H1 (cell line): Measurements from ENCODE around the gene C2orf76. TPM values are rescaled to one million over a fixed set of nuclear protein-coding genes. Genes with fewer than 3 reads are reported as not detected.

Source experiments
- JUND ChIP-seq: IDR thresholded peaks from 2 replicates; pipeline ENCODE4 v1.6.1; 2011; ENCODE audit warnings: mild to moderate bottlenecking, improper control_type of control experiment, low read length
- SAP30 ChIP-seq: fragments of 300-600 bp; sonication (generic); IDR thresholded peaks from 2 replicates; pipeline ENCODE4 v1.7.1; 2012; ENCODE audit warnings: low read length, moderate library complexity, mild to moderate bottlenecking, inconsistent platforms; ENCODE audit not compliant: insufficient read depth, insufficient replicate concordance
- SRF ChIP-seq: IDR thresholded peaks from 2 replicates; pipeline ENCODE4 v1.6.1; 2011; ENCODE audit warnings: mild to moderate bottlenecking, low read depth, low read length, moderate library complexity
- TEAD4 ChIP-seq: IDR thresholded peaks from 2 replicates; pipeline ENCODE4 v1.6.1; 2012; ENCODE audit warnings: low read depth, low read length, inconsistent platforms, mixed read lengths
- polyA plus RNA-seq, 7 experiments: library from polyadenylated mRNA; depleted of rRNA in 3 of 7; stranded (reverse) in 5 of 7; unstranded in 2 of 7; fragments of >200 nt in 5 of 7; fragments of 200-250 nt in 2 of 7; gene quantifications; 1 replicate in 5 of 7; 2 replicates in 1 of 7; 4 replicates in 1 of 7; pipeline versions ENCODE4 v1.2.1 to v1.2.3, GENCODE V29; 2011 to 2013; ENCODE audit warnings: missing spikeins in 2 of 7, mixed read lengths in 2 of 7
- total RNA-seq: library from RNA; stranded (reverse); fragmentation: NEBNext Ultra II Directional; extraction: Animal tissue kit (Norgen Biotek cat#: 25700); gene quantifications from 2 replicates; pipeline ENCODE4 v1.2.1, GENCODE V29; 2021

Gene C2orf76
- total and polyA plus RNA-seq, 2 of the 8 experiments (the other 6 are each of a cell fraction or from before 2014, with no cell fraction given), result 4.4 to 5.0 TPM

DNA sequence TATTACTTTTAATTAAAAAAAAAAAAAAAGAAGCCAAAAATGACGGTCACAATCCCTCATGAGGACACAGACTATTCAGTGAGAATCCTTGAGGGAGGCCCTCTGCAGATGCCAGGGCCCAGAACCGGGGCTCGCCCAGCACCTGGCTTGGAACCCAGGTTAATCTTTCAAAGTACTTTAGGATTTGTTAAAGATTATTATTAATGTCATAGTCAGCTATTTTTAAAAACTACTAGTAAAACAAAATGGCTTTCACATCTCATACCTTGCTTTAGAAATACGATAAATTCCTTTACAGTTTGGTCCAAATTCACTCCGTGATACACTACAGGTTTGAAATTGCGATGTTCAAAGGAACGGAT is 27.1 kb downstream of the C2orf76 start (continued):
- TF ChIP-seq SAP30 (no peak), SRF (no peak), TEAD4 (no peak), JUND (no peak)
